DMS 273 (cell line): Measurements from ENCODE around the gene EIF2B4.
"Not testable (repeated sequence)": the region's sequence is repeated elsewhere in the genome, so short reads cannot be mapped to it uniquely, and the experiment has no call there.

Experiments
- DNase-seq: peaks from one replicate; lab custom pipeline; 2025; ENCODE audit not compliant: unreplicated experiment; lab: John Stamatoyannopoulos, UW

Gene EIF2B4

DNA sequence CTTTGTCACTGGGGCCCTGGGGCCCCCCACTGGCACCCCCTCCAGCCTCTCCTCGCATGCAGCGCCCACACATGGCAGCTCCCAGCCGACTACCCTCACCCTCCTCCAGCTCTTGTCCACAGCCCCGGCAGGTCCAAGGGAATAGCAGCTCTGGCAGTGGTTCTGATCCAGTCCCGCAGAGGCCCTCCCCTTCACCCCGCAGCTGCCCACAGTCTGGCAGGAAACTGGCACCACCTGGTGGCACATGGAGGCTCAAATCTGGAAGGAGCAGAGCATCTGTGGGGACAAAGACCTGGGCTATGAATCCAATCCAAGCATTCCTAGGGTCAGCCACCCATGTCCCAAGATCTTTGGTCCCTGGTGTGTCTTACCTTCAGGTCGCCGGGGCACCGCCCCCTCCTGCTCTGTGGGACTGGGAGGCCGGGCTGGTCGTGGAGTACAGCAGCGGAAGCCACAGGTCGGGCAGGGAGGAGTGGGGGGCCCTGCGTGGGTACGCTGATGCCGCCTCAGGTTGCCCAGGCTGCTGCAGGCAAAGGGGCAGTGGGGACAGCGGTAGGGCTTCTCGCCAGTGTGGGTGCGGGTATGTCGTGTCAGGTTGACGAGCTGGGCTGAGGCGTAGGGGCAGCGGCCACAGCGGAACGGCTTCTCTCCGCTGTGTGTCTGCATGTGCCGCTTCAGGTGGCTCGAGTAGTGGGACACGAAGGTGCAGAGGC, 8.1 kb upstream of the EIF2B4 start:
- peak; percentile 69 for DNase-seq

- peak; percentile 55 for DNase-seq
Measured at GRCh38 chr2:27377618-27378095, 7.5 kb upstream of the EIF2B4 start.

DNA sequence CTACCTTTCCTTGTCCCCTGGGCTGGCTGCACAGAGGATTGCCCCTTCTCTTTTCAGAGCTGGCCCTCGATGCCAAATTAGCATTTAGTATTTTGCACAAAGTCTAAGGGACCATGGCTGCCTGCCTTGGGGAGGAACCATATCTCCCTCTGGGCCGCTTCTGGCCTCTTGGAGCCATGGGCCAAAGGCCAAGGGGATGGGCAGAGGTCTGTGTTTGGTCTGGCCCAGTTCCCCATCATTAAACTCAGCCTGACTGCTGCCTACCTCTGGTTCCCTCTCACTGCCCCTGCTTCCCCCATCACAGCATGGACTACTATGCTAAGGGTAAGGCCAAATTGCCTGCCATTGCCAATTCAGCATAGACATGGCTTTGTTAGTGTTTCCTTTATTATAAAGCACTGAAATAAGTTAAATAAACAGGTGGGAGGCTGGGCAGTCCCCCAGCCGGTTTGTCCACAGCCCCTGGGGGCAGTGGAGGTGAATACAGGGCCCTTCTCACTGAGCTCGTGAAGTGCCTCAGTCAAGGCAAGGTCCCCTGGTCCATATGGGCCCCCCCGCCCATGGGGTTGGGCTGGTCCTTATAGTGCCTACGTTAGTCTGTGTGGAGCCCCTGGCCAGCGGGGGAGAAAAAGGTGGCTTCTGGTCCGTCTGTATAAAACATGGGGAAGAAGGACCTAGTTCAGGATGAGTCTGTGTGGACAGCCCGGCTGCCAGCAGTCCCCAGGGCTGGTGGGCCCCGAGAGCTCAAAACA, 6.9 kb upstream of the EIF2B4 start:
- DNase-seq, result no peak

- no peak for DNase-seq
Measured at GRCh38 chr2:27376151-27376865, 6.2 kb upstream of the EIF2B4 start.

DNA sequence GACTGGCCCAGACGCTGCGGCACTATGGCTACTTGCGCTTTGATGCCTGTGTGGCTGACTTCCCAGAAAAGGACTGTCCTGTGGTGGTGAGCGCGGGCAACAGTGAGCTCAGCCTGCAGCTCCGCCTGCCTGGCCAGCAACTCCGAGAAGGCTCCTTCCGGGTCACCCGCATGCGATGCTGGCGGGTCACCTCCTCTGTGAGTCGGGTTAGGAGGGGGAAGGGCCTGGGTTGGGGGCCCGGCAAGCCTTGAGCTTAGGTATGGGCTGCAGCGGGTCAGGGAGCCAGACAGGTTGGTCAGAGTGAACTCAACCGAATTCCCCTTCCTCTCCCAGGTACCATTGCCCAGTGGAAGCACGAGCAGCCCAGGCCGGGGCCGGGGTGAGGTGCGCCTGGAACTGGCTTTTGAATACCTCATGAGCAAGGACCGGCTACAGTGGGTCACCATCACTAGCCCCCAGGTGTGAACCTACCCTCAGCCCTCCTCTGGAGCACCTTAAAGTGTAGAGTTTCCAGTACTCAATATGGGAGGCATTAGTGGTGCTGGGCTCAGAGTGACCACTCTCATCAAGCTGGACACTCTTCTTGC, 5.5 kb upstream of the EIF2B4 start:
- DNase-seq, result no peak

DNA sequence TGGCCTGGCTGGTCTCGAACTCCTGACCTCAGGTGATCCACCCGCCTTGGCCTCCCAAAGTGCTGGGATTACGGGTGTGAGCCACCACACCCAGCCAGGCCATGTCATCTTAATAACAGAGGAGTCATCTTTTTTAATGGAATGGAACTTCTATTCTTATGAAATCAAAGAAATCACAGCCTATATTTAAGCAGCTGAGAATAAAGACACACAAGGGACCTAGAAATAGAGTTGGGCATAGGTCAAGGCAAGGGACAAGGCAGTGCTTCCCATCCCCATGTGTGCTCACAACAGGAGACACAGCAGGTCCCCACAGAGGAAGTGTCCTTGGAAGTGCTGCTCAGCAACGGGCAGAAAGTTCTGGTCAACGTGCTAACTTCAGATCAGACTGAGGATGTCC, 3.4 kb upstream of the EIF2B4 start:
- DNase-seq, result no peak

DNA sequence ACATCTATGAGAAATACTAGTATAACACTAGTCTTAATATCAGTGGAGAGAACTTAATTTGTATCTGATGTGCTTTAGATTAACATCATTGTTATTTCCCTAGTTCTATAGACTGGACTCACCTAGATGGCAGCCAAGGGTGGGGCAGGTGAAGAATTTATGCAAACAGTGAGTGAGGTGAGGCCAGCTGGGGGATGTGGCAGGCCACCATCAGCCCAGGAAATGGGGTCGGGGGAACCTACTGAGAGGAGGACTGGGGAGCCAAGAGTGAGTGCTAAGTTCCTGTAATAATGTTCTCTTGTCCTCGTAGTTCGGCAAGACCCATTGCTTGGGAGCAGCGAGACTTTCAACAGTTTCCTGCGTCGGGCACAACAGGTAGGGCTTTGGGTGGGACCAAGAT, 2.8 kb upstream of the EIF2B4 start:
- no peak for DNase-seq

GRCh38 chr2:27370816-27371620, 880 bp upstream of the EIF2B4 start:
- peak; percentile 73 for DNase-seq

DNA sequence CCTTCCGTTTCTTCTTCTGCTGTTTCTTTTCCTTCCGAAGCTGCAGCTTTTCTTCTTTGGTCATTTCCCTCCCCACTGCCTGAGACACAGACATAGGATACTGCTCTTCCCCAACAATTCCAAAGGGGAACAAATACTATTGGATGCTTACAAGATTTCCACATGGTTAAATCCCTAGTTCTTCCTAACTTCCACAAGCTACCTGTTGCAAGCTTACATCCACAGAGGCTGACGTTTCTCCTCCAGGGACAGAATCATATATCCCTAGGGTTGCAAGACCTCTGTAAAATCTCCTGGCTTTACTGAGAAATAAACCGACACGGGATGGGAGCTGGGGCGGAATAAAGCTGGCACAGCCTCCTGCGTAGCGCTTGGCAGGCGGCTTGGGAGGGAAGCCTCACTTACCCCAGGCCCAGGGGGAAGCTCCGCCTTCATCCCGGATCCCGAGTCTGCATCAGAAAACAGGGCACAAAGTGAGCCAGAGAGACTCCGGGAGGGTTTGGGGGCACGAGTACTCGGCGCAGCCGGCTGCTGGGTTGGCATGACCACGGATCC, 590 bp downstream of the EIF2B4 start:
- DNase-seq, result peak; percentile 88

DNA sequence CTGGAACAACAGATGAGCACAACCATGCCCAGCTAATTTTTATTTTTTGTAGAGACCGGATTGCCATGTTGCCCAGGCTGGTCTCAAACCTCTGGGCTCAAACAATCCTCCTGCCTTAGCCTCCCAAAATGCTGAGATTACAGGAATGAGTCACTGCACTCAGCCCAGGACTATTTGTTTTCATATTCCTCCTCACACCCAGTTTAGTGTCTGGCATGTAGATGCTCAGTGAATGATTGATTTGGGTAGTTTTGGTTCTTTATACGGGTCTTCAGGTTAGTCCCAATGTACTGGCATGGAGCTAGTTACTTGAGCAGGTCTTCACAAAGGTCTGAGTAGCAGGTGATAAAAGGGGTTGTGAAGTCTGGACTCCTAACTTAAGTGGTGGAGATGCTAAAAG, 6.2 kb downstream of the EIF2B4 start:
- no peak for DNase-seq

GRCh38 chr2:27362678-27363420, 7.3 kb downstream of the EIF2B4 start:
- DNase-seq, result no peak

- peak; percentile 99 for DNase-seq
Measured at GRCh38 chr2:27356382-27357181, 13.6 kb downstream of the EIF2B4 start, which contains the start of gene GTF3C2. GTF3C2 (minus strand) TSS chr2:27356764; CDS start chr2:27343554, 13,210 bp downstream.

DNA sequence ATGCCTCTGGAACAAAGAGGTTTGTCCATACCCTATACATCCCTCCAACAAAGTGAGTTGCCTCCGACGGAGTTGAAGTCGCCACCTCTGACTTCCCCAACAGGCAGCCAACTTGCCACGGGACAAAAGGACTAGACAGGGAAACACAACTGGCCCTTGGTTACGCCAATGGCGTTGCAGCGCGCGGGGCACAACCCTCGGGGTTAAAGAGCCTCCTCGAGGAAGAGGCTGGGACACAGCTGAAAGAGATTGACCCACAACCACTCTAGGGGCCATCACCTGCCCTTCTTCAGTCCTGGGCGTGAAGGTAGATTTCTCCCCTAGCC, 14.1 kb downstream of the EIF2B4 start:
- DNase-seq, result peak; percentile 86

GRCh38 chr2:27354597-27354927, 15.6 kb downstream of the EIF2B4 start:
- no peak for DNase-seq

DNA sequence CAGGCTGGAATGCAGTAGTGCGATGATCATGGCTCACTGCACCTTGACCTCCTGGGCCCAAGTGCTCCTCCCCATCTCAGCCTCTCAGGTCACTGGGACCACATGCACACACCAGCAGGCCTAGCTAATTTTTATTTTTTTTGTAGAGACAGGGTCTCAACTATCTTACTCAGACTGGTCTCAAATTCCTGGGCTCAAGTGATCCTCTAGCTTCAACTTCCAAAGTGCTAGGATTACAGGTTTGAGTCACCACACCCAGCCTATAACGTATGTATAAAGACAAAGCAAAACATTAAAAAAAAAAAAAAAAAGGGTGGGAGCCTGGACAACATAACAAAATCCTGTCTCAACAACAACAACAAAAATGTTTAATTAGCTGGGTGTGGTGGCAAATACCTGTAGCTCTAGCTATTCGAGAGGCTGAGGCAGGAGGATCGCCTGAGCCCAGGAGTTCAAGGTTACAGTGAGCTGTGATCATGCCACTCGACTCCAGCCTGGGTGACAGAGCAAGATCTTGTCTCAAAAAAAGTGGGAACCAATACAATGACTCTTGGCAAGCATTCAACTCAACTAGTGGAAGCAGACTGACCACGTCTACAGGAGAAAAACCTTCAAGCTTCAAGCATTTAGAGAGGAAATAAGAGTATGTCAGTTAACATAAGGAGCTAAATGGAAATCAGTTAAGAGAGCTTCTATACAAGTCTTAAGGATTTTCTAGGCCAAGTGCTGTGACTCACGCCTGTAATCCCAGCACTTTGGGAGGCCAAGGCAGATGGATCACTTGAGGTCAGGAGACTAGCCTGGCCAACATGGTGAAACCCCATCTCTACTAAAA, 16.2 kb downstream of the EIF2B4 start:
- DNase-seq, result no peak

DNA sequence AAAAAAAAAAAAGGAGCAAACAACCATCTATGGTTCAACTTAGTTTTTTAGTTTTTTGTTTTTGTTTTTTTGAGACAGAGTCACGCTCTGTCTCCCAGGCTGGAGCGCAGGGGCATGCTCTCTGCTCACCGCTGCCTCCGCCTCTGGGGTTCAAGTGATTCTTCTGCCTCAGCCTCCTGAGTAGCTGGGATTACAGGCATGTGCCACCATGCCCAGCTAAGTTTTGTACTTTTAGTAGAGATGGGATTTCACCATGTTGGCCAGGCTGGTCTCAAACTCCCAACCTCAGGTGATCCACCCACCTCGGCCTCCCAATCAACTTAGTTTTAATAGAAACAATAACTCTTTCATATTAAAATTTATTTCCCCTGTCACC, 16.8 kb downstream of the EIF2B4 start:
- not testable (repeated sequence) for DNase-seq

- DNase-seq, result no peak
Measured at GRCh38 chr2:27351802-27352598, 18.1 kb downstream of the EIF2B4 start.
